NCI-H1930 (cell line): ENCODE data around the gene ZNF302.

ENCODE experiments used
- DNase-seq, 2 experiments: peaks; one replicate each; lab custom pipeline; 2025; lab: John Stamatoyannopoulos, UW

ZNF302 gene

GRCh38 chr19:34732612-34733211 is 55.2 kb downstream of the ZNF302 start:
- peak in 1 of 2 experiments; percentile 5 for DNase-seq

DNA sequence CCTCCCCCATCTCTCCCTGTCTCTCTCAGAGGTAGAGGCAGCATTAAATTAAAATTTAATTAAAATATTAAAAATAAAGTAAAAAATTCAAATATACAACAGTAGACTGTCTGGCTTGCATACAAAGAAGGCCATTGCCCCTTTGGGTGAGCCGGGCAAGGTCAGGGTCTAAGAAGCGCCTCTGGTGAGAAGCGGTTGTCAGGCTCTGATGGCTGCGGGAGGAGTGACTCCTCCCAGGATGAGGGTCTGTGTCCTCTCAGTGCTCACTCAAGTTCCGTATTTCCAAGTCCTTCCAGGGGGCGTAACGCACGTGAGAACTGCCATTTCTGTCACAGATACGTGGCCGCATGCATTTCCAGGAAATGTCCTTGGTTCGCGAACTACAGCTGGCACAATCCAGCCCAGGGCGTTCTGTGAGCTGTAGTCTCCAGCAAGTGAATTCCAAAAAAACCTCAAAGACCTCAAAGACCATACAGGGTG is 55.8 kb downstream of the ZNF302 start:
- peak in 1 of 2 experiments; percentile 56 for DNase-seq

DNA sequence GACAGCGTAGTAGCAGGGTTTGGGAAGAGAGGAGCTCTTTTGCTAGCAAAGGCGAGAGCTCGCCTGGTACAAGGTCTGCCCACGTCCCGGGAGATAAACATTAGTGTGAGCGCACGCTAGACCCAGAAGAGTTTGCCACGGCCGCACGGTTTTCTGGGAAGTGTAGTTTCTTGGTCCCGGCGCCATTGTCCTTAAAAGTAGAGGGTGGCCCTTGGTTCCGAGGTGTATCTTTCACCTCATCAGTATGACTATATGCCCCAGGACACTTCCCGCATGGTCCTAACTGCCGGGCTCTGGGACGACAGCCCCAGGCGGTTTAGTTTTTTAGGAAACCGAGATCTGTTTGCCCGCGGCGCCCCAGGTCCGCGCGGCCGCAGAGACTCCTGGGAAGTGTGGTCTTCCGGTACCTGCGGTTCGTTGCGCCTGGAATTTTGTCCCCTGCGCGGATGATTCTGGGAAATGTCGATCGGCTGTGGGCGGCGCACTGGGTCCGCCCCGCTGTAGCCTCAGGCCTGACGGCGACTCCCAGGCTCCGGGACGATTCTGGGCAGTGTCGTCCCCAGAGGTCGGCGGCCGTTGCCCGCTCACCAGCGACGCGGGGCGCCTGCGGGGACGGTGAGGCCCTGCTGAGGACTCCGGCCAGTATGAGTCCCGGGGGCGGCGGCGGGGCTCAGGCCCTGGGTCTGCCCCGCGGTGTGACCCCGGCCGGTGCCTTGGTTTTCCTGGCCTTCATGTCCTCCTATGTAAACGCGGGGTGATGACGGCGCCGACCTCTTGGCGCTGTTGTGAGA is 56.5 kb downstream of the ZNF302 start, which contains the start of gene ZNF181:
Gene ZNF181 (plus strand): TSS at position 498 of the 791 bp plus-strand sequence. CDS start 795 bp downstream, outside the sequence.
- DNase-seq, result peak; percentile 87 to 88

DNA sequence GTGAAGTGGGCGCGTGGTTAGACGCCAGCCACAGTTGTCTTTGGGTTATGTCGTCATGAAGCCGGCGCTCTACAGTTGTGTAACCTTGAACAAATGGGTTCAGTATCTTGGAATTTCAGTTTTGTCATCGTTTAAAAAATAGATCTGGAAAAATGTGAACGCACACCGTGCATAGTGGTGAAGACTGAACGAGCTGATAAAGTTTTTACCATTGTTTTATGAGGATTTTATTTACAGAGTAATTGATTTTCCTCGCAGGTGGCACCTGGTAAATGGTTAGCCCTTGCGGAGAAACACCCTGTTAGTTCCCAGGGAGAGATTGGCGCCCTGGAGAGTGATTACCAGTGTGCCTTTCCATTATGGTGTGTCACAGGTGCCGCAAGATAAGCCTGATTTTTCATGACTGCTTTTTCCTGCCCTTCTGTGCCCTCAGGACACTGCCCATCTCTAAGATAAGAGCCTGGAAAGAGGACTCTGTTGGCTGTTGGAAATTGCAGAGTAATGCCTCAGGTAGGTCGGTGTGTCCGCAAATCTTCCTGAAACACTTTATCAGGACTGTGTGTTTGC is 57.1 kb downstream of the ZNF302 start:
- no peak for DNase-seq
